Measurements from ENCODE around the gene FOS.

Gene FOS

DNA sequence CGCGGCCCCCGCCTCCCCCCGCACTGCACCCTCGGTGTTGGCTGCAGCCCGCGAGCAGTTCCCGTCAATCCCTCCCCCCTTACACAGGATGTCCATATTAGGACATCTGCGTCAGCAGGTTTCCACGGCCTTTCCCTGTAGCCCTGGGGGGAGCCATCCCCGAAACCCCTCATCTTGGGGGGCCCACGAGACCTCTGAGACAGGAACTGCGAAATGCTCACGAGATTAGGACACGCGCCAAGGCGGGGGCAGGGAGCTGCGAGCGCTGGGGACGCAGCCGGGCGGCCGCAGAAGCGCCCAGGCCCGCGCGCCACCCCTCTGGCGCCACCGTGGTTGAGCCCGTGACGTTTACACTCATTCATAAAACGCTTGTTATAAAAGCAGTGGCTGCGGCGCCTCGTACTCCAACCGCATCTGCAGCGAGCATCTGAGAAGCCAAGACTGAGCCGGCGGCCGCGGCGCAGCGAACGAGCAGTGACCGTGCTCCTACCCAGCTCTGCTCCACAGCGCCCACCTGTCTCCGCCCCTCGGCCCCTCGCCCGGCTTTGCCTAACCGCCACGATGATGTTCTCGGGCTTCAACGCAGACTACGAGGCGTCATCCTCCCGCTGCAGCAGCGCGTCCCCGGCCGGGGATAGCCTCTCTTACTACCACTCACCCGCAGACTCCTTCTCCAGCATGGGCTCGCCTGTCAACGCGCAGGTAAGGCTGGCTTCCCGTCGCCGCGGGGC is at the start of gene FOS (continued):
- TF ChIP-seq AEBP2 (tag by site-specific recombination; IDR thresholded peaks at IDR 0.05; ENCODE audit: borderline replicate concordance): no peak
- TF ChIP-seq ZNF548 (tag by site-specific recombination; IDR thresholded peaks at IDR 0.05): no peak
- TF ChIP-seq ZNF335 (tag by site-specific recombination; conservative IDR thresholded peaks at IDR 0.05): no peak
- no peak; the same call in 1 of the 2 replicates for TF ChIP-seq GLIS1 (tag by site-specific recombination; IDR thresholded peaks at IDR 0.05)
- TF ChIP-seq ZNF416 (tag by site-specific recombination; IDR thresholded peaks at IDR 0.05): no peak
- no peak for TF ChIP-seq ZNF610 (tag by site-specific recombination; IDR thresholded peaks at IDR 0.05; ENCODE audit: borderline replicate concordance)
- no peak; the same call in 1 of the 2 replicates for TF ChIP-seq ZNF501 (tag by site-specific recombination; IDR thresholded peaks at IDR 0.05)
- no peak for TF ChIP-seq ZNF114 (tag by site-specific recombination; IDR thresholded peaks at IDR 0.05)
- TF ChIP-seq SALL2 (tag by site-specific recombination; IDR thresholded peaks at IDR 0.05; ENCODE audit: borderline replicate concordance): no peak
- TF ChIP-seq, protein P1, sequence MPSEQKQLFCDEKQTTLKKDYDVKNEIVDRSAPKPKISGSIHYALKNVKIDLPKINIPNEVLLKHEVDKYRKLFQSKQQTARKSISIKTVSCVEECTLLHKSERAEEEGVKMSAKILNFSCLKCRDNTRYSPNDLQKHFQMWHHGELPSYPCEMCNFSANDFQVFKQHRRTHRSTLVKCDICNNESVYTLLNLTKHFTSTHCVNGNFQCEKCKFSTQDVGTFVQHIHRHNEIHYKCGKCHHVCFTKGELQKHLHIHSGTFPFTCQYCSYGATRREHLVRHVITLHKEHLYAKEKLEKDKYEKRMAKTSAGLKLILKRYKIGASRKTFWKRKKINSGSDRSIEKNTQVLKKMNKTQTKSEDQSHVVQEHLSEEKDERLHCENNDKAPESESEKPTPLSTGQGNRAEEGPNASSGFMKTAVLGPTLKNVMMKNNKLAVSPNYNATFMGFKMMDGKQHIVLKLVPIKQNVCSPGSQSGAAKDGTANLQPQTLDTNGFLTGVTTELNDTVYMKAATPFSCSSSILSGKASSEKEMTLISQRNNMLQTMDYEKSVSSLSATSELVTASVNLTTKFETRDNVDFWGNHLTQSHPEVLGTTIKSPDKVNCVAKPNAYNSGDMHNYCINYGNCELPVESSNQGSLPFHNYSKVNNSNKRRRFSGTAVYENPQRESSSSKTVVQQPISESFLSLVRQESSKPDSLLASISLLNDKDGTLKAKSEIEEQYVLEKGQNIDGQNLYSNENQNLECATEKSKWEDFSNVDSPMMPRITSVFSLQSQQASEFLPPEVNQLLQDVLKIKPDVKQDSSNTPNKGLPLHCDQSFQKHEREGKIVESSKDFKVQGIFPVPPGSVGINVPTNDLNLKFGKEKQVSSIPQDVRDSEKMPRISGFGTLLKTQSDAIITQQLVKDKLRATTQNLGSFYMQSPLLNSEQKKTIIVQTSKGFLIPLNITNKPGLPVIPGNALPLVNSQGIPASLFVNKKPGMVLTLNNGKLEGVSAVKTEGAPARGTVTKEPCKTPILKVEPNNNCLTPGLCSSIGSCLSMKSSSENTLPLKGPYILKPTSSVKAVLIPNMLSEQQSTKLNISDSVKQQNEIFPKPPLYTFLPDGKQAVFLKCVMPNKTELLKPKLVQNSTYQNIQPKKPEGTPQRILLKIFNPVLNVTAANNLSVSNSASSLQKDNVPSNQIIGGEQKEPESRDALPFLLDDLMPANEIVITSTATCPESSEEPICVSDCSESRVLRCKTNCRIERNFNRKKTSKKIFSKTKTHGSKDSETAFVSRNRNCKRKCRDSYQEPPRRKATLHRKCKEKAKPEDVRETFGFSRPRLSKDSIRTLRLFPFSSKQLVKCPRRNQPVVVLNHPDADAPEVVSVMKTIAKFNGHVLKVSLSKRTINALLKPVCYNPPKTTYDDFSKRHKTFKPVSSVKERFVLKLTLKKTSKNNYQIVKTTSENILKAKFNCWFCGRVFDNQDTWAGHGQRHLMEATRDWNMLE (tag by site-specific recombination; conservative IDR thresholded peaks at IDR 0.05; ENCODE audit: low read depth): no peak
- peak; percentile 38; the same call in 1 of the 2 replicates for TF ChIP-seq ZNF10 (tag by site-specific recombination; IDR thresholded peaks at IDR 0.05)
- TF ChIP-seq KLF9 (tag by site-specific recombination; IDR thresholded peaks at IDR 0.05; ENCODE audit: low read depth): peak; percentile 17; the same call in 1 of the 2 replicates
- TF ChIP-seq, protein P2, sequence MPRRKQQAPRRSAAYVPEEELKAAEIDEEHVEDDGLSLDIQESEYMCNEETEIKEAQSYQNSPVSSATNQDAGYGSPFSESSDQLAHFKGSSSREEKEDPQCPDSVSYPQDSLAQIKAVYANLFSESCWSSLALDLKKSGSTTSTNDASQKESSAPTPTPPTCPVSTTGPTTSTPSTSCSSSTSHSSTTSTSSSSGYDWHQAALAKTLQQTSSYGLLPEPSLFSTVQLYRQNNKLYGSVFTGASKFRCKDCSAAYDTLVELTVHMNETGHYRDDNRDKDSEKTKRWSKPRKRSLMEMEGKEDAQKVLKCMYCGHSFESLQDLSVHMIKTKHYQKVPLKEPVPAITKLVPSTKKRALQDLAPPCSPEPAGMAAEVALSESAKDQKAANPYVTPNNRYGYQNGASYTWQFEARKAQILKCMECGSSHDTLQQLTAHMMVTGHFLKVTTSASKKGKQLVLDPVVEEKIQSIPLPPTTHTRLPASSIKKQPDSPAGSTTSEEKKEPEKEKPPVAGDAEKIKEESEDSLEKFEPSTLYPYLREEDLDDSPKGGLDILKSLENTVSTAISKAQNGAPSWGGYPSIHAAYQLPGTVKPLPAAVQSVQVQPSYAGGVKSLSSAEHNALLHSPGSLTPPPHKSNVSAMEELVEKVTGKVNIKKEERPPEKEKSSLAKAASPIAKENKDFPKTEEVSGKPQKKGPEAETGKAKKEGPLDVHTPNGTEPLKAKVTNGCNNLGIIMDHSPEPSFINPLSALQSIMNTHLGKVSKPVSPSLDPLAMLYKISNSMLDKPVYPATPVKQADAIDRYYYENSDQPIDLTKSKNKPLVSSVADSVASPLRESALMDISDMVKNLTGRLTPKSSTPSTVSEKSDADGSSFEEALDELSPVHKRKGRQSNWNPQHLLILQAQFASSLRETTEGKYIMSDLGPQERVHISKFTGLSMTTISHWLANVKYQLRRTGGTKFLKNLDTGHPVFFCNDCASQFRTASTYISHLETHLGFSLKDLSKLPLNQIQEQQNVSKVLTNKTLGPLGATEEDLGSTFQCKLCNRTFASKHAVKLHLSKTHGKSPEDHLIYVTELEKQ (tag by site-specific recombination; IDR thresholded peaks at IDR 0.05; ENCODE audit: borderline replicate concordance): no peak
- TF ChIP-seq ZNF157 (tag by site-specific recombination; IDR thresholded peaks at IDR 0.05): no peak
- TF ChIP-seq, protein P3, sequence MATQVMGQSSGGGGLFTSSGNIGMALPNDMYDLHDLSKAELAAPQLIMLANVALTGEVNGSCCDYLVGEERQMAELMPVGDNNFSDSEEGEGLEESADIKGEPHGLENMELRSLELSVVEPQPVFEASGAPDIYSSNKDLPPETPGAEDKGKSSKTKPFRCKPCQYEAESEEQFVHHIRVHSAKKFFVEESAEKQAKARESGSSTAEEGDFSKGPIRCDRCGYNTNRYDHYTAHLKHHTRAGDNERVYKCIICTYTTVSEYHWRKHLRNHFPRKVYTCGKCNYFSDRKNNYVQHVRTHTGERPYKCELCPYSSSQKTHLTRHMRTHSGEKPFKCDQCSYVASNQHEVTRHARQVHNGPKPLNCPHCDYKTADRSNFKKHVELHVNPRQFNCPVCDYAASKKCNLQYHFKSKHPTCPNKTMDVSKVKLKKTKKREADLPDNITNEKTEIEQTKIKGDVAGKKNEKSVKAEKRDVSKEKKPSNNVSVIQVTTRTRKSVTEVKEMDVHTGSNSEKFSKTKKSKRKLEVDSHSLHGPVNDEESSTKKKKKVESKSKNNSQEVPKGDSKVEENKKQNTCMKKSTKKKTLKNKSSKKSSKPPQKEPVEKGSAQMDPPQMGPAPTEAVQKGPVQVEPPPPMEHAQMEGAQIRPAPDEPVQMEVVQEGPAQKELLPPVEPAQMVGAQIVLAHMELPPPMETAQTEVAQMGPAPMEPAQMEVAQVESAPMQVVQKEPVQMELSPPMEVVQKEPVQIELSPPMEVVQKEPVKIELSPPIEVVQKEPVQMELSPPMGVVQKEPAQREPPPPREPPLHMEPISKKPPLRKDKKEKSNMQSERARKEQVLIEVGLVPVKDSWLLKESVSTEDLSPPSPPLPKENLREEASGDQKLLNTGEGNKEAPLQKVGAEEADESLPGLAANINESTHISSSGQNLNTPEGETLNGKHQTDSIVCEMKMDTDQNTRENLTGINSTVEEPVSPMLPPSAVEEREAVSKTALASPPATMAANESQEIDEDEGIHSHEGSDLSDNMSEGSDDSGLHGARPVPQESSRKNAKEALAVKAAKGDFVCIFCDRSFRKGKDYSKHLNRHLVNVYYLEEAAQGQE (tag by site-specific recombination; IDR thresholded peaks at IDR 0.05): no peak
- TF ChIP-seq, protein P4, sequence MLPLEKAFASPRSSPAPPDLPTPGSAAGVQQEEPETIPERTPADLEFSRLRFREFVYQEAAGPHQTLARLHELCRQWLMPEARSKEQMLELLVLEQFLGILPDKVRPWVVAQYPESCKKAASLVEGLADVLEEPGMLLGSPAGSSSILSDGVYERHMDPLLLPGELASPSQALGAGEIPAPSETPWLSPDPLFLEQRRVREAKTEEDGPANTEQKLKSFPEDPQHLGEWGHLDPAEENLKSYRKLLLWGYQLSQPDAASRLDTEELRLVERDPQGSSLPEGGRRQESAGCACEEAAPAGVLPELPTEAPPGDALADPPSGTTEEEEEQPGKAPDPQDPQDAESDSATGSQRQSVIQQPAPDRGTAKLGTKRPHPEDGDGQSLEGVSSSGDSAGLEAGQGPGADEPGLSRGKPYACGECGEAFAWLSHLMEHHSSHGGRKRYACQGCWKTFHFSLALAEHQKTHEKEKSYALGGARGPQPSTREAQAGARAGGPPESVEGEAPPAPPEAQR (tag by site-specific recombination; IDR thresholded peaks at IDR 0.05): no peak
- no peak for TF ChIP-seq OSR2 (tag by site-specific recombination; IDR thresholded peaks at IDR 0.05)
- TF ChIP-seq ZNF391 (tag by site-specific recombination; IDR thresholded peaks at IDR 0.05; ENCODE audit: borderline replicate concordance, low read depth): peak; percentile 89; the same call in 1 of the 2 replicates
- TF ChIP-seq ZNF302 (tag by site-specific recombination; IDR thresholded peaks at IDR 0.05; ENCODE audit: low read depth): no peak
- no peak for TF ChIP-seq ZNF701 (tag by site-specific recombination; IDR thresholded peaks at IDR 0.05)
- 0 out of 2 replicates have a peak, but pooled peaks have one; percentile 11 for TF ChIP-seq ZNF623 (tag by site-specific recombination; IDR thresholded peaks at IDR 0.05)
- no peak for TF ChIP-seq PRDM6 (tag by site-specific recombination; IDR thresholded peaks at IDR 0.05)
